ENCODE measurements around the gene NHSL2.

The NHSL2 gene

DNA sequence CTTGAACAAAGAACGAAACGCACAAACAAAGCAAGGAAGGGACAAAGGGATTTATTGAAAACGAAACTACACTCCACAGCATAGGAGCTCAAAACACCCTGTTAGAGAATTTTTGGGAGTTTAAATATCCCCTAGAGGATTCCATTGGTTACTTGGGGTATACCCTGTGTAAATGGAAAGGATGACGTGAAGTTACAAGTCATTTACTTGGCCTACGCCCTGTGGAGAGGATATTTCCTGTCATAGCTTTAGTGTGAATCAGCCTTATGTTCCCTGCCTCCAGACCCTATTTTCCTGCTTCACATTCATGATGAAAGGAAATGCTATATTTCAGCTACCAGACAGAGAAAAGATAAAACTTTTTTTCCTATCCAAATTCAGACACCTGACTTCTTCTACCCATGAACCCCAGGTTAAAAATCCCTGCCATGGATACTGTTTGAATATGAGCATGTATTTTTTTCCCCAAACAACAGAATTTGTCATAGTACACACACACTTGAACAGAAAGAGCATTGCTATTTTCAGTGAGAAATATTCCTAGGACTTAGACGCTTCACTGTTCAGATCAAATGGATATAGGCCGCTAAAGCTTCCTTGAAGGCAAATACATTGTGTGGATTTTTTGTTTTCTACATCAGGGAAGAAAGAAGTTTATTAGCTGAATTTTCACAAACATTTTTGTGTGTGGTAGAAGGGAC is 291.3 kb downstream of the NHSL2 start:
- H3K27me3 ChIP-seq (ENCODE audit: low read depth, low read length): no peaks in the 10 kb centered on the region
- no peak overlapping the region for H2AFZ ChIP-seq (ENCODE audit: low read depth, low read length)
- no peak overlapping the region for H3K4me2 ChIP-seq (ENCODE audit: low read length)
- H3K27ac ChIP-seq (ENCODE audit: low read length): no peak overlapping the region
- H3K79me2 ChIP-seq (ENCODE audit: low read length): no peaks in the 10 kb centered on the region; the same call in 1 of the 2 replicates
- TF ChIP-seq, protein P1, sequence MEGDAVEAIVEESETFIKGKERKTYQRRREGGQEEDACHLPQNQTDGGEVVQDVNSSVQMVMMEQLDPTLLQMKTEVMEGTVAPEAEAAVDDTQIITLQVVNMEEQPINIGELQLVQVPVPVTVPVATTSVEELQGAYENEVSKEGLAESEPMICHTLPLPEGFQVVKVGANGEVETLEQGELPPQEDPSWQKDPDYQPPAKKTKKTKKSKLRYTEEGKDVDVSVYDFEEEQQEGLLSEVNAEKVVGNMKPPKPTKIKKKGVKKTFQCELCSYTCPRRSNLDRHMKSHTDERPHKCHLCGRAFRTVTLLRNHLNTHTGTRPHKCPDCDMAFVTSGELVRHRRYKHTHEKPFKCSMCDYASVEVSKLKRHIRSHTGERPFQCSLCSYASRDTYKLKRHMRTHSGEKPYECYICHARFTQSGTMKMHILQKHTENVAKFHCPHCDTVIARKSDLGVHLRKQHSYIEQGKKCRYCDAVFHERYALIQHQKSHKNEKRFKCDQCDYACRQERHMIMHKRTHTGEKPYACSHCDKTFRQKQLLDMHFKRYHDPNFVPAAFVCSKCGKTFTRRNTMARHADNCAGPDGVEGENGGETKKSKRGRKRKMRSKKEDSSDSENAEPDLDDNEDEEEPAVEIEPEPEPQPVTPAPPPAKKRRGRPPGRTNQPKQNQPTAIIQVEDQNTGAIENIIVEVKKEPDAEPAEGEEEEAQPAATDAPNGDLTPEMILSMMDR (IDR thresholded peaks at IDR 0.05; ENCODE audit: low read depth, low read length): no peak
- TF ChIP-seq EZH2phosphoT487 (IDR thresholded peaks at IDR 0.05; ENCODE audit: low read depth): no peak
- peaks cover 15% of the 10 kb centered on the region for H3K36me3 ChIP-seq (replicated peaks; ENCODE audit: low read depth, low read length)
- no peak overlapping the region for H3K9ac ChIP-seq (ENCODE audit: low read length)
- no peaks in the 10 kb centered on the region for H3K4me1 ChIP-seq (ENCODE audit: low read length)
- H3K9me3 ChIP-seq (ENCODE audit: insufficient read depth, low read length): no peaks in the 10 kb centered on the region
- H4K20me1 ChIP-seq (ENCODE audit: insufficient read depth, low read length): no peaks in the 10 kb centered on the region
- H3K4me3 ChIP-seq (ENCODE audit: low read length): no peak overlapping the region
